NCI-H146 treated with DMSO at 0.1 percent for 48 hours (cell line): Measurements from ENCODE around the gene CALML3.

Experiments used
- DNase-seq: peaks from one replicate; lab custom pipeline; 2025; ENCODE audit not compliant: unreplicated experiment; lab: John Stamatoyannopoulos, UW

CALML3 gene

DNA sequence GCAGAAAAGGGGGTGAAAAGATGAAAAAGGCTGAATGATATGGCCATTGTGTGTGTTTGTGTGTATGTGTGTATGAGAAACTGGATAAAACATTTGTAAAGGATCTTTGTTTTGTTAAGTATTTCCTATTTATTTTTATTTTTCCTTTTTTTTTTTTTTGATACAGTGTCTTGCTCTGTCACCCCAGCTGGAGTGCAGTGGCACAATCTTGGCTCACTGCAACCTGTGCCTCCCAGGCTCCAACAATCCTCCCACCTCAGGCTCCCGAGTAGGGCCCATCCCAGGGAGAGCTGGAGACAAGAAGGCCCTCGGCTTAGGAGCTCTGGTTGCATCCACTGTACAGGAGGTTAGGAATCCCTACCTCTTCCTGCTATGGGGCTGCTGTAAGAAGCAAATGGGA lies 18.5 kb upstream of the CALML3 start:
- no peak for DNase-seq

DNA sequence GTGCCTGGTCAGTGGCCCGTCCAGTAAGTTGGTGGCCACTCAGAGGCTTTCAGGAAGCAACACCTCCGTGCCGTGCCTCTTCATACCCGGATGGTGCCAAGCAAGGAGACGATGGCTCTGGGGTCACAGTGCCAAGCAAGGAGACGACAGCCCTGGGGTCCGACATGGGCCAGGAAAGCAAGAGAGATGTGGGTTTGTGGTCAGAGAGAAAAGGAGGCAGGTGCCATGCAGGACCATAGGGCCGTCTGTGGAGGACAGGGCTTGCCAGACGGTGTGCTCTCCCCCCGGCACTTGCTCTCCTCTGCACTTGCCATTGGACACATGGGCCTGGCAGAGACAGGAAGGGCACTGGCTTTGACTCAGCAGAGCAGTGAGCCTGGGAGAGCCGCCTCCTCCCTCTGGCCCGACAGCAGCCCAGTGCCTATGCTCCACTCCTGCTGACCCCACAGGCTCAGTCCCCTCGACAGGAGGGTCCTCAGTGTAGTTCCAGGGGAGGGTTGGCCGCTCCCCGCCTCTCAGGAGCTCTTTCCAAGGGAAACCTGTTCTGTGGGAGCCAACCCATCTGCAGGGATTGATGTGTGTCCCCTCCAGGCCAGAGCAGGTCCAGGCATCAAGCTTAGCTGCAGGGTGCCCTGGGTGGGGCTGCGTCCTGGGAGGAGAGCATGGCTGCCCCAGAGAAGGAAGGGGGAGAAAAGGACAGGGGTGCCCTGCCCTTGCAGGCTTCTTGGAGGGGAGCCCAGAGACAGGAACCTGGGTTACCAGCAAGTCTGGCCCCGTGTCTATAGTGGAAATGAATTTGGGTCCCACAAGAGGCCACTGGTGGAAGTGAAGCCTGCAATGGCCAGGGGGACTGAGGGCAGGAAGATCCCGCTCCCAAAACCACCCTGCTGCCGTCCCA lies 17.8 kb upstream of the CALML3 start:
- no peak for DNase-seq

DNA sequence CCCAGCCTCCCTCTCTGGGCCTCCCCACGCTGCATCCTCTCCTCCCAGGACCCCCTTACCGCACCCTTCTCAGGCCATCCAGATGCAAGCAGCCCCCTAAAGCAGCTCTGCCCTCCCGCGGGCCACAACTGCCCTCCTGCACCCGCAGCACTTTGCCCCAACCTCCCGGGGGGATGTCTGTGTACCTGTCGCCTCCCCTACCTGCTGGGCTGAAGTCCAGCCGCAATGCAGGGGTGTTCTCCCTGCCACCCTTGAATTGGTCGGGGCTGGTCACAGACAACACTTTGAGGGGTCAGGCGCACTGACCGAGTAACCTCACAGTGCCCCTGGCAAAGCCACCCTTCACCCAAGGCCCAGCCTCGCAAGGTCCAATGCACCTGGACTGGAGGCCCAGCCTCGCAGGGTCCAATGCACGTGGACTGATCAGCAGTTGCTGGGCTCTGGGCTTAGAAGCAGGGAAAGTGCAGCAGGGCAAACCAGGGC lies 17.1 kb upstream of the CALML3 start:
- no peak for DNase-seq

DNA sequence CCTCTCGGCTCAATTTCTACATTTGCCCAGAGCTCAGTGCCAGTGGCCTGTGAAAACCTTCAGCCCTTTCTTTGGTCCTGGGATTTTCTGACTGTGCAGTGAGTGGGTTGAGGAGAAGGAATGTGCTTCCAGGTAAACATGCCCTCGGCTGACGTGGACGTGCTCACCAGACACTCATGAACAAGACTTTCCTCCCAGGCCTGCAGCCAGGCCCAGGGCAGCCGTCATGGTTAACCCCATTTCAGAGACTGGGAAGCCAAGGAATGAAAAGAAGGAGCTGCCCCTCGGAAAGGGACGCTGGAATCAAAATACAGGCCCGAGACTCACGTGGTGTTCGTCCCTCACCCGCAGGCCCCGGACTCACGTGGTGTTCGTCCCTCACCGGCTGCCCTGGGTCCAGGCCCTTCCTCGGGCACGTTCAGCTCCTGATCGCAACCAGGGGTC lies 16.6 kb upstream of the CALML3 start:
- DNase-seq, result no peak

DNA sequence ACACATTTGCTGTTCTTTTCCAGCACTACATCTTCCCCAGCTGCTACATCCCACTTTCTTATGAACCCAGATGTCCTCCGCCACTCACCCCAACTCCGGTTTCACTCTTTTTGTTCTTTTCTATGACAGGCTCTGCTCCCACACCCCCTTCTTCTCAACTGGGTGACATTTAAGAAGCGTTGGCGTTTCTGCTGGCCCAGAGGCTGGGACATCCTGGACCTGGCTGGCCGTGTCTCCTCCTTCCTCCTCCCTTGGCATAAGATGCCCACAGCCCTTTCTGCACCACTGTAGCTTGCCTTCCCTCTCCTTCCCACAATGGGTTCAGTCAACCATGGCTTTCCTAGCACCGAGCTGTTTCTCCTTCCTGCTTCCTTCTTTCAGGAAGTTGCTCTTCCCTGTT lies 16.0 kb upstream of the CALML3 start:
- no peak for DNase-seq

DNA sequence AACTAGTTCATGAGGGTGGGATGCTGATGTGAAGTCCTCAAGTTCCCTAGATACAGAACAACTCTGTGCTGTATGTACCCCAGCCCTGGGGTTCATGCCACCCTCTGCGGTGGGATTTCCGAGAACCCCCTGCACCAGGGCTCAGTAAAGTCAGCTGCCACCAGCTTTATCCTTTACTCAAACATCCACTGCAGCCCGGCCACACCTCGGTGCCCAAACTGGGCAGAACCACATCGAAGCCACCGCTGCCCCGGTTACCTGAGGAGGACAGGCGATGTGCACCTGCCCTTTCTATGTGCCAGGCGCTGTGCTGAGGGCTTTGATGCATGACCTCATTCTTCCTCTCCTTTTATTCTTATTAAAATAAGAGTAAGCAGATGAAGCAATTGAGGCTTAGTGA lies 15.5 kb upstream of the CALML3 start:
- no peak for DNase-seq

DNA sequence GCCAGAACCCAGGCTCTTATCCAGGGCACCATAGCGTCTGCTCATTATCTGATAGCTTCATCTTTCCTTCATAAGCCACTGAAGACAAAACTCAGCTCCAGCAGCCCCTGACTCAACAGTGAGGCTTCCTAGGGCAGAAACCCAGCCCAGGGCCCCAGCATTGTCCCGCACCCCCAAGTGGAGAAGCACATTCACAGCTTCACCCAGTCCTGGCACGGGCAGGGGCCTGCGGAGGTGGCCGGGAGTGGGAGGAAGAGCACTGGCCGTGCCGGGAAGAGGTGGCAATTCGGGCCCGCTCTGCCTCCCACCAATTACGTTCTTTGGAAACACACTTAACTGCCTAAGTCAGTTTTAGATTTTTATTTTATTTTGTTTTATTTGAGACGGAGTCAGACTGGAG lies 15.1 kb upstream of the CALML3 start:
- DNase-seq, result no peak

DNA sequence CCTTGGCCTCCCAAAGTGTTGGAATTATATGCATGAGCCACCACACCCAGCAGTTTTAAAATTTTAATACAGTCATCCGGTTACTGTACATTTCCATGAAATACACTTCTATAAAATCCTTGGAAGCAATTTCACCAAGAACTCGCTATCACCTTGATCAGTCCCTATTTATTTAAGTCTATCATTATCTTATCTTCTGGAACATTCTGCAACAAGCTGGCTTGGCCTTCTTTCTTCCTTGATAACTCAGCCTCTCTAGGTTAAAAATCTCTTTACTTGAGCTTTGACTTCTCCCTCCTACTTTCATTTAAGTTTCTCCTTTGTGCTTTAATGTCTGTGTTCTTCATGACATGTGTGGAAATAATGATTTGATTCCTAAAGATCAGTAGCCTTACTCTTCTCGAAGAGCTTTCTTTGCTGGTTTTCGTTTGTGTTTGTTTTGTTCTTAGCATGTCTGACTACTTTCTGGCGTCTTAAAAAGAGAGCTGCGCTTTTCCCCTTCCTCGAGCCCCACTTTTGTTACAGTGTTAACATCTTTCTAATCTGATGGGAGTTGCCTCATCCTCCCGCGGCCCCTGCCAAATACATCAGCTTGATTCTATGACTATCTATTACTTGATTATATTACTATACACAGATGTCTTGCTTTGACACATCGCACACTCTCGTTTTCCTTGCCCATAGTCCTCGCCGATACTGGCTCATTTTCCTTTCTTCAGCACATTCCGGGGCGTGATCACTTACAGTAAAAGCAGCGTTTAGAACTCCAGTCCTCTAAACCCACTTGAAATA lies 14.3 kb upstream of the CALML3 start:
- no peak for DNase-seq

DNA sequence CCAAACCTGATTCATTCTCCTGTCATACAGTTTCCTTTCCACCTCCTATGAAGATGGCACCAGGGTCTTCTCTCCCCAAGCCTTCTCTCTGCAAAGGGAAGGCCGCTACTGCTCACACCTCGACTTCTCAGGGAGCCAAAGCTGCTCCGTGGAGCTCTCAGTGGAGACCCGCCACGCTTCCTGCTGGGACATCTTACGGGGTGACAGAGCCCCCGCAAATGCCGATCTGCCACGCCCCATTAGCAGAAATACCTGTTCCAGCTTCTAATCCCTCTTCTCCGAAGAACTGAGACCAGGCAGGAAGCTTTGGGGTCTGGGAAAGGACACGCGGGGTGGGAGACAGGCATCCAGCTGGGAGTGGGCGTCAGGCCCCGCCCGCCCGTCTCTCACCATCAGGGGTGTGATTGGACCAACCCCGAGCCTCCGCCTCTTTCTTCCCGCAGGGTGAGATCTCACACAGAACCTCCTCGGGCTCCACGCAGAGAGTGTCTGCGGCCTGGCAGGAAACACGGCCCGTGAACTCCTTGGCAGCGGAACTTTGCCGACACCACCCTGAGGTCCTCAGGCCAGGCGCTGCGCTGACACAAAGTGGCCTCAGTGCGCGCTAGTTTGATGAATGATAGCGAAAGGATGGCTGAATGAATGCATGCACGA lies 13.4 kb upstream of the CALML3 start:
- DNase-seq, result no peak

DNA sequence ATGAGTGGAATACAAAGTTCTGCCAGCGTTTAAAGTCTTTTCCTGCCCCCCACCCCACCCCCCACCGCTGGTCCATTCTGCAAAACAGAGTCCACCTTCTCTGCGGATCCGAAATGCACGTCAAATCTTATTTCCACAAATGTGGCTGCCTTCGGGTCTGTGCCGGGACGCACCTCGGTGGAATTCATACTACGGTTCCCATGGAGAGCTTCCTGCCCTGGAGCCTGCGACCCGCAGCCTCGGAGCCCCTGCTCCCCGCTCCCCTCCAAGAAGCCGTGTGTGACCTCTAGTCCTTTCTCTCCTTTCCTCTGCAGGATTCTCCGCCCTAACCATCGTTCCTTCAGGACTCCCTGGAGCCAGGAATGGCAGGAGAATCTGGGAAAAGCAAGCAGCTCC lies 12.9 kb upstream of the CALML3 start:
- no peak for DNase-seq

DNA sequence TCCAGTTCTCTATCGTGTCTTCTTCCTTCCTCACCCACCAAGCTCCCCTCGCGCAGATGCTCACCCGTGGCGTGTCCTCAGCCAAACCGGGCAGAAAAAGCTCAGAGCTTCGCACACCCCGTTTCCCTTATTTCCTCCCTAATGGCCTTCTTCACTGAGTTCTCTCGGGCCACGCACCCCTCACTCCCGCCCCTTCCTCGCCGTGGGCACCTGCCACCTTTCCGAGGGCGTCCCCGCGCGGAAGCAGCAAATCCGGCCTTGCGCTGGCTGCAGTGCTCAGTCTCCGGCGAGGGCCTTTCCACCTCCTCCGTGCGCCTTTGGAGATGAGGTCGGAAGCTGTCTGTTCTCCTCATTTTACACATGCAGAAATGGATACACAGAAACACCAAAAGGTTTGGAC lies 12.4 kb upstream of the CALML3 start:
- no peak for DNase-seq

DNA sequence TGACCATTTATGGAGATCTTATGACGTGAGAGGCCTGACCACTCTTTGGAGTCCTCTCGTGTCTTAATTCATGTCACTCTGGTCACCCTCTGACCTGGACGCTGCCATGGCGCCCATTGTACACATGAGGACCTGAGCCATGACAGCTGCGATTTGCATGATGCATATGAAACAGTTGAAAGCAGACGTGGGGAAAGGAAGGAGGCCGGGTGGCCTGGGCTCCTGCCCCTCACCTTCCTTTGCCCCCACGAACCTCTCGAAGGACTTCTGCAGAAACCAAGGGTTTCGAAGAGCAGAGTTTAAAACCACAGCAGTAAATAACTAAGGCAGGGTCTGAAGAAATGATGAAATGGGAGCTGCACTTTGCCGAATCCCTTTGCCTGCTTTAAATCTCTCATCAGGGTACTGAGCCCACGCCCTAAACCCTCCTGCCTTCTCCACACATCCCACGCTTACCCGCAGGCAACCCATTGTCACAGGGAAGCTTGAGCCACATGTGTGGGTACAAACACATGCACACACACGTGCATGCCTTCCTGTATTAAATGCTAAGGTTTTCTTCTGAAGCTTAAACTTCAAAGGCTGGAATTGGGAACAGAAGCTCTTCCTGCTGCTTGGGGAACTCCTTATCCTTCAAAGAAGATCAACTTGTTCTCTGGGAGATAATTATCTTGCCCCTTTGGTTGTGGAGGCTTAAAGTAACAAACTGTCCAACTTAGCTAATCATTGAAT lies 11.7 kb upstream of the CALML3 start:
- DNase-seq, result no peak

DNA sequence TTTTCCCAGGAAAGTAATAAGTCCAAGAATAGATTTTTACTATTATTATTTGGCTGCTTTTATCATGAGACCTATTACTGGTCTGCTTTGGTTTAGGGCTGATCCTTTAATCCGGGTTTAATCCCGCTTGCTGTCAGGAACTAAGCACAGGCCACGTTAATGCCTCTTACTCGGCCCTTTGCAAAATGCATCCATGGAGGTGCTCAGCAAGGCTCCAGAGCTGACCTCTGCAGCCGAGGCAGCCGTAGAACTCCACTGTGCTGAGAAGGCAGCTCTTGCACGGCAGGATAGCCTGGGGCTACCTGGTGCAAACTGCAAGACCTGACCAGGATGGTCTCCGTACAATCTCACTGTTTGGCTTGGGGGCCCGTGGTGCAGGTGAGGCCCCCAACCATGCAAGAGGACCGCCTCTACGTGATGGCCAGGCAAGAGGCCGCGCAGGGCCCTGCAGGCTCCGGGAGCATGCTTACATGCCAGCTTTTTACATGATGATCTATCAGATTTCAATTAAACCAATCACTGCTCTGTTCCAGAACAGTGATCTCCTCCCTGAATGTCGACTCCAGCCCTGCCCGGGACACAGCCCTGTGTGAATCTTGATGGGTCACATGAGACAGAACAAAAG lies 10.4 kb upstream of the CALML3 start:
- DNase-seq, result no peak

DNA sequence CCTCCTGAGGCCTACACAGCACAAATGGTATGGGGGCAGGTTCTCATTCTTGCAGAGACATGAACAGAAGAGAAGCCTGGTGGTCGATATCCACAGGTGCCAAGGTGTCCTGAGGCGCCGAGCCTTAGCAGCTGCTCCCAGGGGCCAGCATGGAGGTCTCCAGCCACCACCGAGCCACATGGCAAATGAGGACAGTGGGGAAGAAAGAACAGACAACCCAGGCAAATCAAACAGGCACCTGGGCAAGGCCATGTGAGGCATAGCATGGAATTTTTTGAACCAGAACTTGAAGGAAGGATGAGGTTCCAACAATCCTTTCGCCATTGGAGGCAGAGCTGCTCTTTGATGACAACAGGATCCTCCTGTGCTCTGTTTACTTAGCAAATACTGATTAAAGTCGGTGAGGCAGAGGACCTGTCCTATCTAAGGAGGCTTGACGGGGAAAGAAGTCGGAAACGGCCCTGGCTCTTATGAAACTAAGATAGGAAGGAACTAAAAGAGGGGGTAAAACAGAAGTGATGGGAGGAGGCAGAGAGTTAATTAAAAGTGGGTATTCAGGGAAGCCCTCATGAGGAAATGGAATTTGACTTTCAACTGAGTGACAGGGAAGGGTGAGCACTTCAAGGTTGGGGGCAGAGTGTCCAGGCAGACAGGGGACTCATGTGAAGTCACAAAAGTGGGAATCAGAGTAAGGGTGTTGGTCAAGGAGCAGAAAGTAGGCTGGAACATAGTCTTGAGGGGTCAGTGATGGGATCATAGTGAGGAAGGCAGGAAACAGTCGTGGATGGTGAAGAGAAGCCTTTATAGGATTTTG lies 8.6 kb upstream of the CALML3 start:
- peak; percentile 47 for DNase-seq

DNA sequence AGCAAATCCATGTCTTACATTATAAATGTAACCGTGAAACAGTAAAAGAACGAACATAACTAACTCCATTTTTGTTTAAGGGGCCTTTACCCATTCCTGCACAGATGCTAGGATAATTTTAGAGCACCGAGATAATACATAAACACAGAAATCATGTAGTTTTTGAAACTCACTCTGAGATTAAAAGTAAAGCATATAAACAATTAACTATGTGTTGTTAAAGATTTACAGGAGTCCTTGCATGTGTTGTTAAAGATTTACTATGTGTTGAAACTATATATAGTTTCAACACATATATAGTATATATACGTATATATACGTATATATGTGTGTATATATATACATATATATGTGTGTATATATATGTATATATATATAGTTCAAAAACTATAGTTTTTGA lies 7.2 kb upstream of the CALML3 start:
- no peak for DNase-seq

DNA sequence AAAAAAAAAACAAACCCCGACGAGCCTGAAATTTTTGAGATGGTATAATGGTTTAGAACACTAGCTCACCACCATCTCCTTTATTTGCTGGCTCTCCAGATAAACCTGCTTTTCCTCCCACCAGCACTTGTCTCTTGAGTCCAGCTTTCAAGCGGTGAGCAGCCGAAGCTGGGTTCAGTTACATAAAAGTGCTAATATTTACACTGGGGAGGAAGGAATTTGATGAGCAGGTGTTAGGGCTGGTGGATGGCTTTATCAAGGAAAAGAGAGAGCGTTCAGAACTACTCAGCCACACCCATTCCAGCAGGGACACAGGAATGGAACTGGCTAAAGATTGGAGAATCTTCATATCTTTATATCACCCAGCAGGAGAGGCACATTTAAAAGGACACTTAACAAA lies 6.6 kb upstream of the CALML3 start:
- peak; percentile 97 for DNase-seq

DNA sequence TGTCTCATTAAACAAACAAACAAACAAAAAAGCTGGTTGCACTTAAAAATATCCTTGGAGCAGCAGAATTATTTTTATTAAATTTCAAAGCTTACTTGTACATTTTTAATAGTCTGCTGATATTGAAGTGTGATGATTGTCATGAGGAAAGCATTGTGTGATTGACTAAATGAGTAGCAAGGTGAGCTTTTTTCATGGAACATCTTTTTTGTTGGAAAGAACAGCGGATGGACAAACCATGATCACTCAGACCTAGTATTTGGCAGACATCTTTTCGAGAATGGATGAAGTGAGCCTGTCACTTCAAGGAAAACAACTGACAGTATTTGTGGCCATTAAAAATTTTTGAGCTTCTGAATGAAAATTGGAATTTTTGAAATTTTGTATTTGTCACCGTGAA lies 5.7 kb upstream of the CALML3 start:
- no peak for DNase-seq

DNA sequence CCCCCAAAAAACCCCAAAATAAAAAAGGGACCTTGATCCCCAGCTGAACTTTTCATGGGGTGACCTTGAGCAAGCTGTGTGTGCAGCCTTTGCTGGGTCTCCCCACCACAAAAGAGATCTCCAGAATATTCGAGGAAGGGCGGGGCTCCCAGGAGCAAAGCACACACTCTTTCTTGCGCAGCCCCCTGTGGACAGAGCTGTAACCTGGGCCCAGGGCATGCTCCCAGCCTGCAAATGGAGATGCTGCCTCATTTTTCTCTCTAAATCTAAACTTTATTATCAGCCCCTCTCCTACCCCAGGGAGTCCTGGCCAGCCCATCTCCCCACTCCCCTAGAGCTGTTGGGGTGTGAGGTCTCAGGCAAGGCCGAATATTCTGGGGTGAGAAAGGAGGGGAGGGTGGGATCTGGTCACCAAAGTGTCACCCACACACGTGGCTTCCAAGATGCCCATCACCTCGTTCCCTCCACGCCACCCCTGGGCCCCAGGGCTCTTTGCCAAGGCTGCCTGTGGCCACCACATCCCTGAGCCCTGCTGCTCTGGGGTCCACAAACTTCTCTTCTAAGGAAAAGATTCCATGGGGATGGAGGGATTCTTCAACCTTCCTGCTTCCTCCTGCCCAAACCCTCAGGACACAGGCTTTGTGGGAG lies 1.7 kb upstream of the CALML3 start:
- no peak for DNase-seq
